8988T (cell line): ENCODE data around the gene NEU2.
"Not testable (repeated sequence)": the region's sequence is repeated elsewhere in the genome, so short reads cannot be mapped to it uniquely, and the experiment has no call there.

Experiments used
- DNase-seq: peaks from one replicate; pipeline ENCODE4 v3.0.0; 2011

NEU2 gene

DNA sequence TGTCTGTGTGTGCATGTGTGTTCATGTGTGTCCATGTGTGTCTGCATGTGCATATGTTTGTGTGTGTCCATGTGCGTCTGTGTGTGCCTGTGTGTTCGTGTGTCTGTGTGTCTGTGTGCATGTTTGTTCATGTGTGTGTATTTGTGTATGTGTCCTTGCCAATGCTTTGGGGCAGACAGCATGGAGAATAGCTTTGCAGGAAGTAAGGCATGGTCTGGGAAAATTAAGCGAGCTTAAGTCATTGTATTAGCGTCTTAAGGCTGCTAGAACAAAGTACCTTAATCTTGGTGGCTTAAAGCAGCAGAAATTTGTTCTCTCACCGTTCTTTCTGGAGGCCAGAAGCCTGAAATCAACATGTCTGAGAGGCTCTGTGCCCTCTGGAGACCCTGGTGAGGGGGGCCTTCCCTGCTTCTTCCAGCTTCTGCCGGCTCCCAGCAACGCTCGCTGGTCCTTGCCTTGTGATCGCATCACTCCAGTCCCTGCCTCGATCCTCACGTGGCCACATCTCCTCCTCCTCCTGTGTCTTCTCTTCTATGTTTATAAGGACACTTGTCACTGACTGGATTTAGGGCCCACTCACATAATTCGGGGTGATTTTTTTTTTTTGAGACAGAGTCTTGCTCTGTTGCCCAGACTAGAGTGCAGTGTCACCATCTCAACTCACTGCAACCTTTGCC lies 3.8 kb downstream of the NEU2 start:
- DNase-seq = no peak

DNA sequence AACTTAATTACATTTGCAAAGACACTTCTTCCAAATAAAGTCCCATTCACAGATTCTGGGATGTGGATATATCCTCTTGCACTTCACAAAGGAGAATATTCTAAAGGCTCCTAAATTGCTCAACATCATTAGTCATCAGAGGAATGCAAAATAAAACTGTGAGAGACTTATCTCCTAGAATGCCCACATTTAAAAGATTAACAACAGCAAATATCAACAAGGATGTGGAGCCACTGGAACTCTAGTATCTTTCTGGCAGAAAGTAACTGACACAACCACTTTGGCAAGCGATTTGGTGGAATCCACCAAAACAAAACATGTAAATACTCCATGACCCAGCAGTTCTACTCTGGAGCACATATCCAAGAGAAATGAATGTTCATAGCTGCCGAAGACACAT lies 4.6 kb downstream of the NEU2 start:
- DNase-seq = no peak

DNA sequence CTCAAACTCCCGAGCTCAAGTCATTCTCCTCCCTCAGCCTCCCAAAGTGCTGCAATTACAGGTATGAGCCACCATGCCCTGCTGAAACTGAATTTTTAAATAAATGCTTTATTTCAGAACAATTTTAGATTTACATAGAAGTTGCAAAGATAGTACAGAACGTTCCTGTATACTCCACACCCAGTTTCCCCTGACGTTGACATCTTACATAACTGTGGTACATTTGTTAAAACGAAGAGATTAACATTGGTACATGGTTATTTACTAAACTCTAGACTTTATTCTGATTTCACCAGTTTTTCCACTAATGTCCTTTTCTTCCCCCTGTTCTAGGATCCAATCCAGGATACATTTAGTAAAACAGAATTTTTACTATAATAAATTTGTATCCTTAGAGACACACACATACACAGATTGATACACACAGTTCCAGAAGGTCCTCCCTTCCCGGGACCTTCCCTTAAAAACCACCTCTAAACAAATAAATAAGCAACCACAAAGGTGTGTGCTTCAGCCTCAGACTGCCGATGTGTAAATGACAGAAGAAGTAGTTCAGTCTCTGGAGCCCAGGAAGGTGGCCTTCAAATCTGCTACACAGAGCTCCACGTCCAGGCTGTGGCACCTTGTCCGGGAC lies 6.9 kb downstream of the NEU2 start:
- no peak for DNase-seq

DNA sequence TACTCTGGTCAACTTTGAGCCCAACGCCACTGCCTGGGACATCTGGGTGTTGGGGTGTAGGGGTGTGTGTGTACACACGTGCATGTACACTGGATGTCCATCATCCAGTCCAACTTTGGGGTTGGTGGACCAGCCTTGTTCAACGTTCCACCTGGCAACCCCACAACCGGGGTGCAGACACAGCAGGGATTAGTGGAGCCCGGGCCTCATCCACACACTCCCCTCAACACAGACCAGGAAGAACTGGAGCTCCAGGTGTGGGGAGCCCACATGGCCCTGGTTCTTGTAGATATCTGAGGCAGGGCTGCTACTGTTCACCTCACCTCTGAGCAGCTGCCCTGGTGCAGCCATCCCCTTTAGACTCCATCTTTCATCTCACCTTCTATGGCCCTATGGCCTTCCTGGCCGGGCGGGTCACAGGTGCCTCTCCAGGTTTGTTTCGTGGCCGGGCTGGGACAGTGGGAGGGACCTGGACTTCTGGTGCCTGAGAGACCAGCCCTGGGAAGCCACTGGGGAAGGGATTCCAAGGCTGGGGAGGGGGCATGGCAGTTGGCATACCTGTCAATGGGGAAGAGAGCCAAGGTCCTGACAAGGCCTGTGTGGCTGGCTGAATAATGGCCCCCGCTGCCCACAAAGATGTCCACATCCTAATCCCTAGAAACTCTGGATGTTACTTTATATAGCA lies 7.5 kb downstream of the NEU2 start:
- DNase-seq = no peak

DNA sequence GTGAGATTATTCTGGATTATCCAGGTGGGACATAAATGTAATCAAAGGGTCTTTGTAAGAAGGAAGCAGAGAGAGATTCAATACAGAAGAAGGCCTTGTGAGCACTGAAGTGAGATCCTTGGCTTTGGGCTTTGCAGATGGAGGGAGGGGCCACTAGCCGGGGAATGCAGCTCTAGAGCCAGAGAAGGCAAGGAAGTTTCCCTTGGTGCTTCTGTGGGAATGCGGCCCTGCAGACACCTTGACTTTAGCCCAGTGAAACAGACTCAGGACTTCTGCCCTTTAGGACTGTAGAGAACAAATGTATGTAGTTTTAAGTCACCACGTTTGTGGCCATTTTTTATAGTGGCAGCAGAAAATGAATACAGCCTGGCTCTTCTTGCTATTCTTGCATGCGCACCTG lies 8.1 kb downstream of the NEU2 start:
- no peak for DNase-seq

DNA sequence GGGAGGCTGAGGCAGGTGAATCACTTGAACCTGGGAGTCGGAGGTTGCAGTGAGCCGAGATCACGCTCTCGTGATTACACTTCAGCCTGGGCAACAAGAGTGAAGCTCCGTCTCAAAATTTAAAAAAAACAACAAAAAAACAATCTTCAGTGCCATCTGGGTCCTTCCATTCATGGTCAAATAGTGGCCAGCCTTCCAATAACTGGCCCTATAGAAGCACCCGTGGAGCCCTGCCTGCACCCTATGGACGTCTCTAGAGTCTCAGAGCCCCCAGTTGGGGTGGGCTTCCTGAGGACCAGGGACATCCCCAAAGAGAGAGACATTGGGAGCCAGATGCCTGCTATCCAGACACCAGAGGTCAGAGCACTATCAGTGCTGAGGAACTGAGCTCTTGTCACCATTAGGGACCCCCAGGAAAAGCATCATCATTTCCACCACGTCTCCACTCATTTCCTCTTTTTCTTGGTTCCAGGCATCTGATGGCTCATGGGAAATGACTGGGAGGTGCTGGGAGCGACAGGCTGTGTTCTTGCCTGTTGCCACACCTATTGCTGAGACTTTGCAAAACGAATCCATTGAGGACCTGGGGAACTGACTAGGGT lies 9.4 kb downstream of the NEU2 start:
- no peak for DNase-seq

DNA sequence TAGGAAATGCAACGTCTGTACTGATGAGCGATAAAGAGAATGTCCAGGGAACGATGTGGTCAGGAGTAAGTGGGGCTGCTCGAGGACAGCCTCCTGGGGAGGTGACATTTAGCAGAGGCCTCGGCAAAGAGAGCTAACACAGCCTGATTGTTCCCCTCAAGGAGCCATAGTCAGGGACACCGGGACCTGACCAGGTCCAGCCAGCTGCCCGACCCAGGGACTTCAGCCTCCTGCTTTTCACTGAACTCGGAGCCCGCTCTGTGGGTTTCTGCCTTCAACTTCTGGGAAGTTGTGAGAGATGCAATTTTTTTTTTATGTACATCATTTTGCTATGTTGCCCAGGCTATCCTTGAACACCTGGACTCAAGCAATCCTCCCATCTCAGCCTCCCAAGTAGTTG lies 10.1 kb downstream of the NEU2 start:
- DNase-seq = no peak

DNA sequence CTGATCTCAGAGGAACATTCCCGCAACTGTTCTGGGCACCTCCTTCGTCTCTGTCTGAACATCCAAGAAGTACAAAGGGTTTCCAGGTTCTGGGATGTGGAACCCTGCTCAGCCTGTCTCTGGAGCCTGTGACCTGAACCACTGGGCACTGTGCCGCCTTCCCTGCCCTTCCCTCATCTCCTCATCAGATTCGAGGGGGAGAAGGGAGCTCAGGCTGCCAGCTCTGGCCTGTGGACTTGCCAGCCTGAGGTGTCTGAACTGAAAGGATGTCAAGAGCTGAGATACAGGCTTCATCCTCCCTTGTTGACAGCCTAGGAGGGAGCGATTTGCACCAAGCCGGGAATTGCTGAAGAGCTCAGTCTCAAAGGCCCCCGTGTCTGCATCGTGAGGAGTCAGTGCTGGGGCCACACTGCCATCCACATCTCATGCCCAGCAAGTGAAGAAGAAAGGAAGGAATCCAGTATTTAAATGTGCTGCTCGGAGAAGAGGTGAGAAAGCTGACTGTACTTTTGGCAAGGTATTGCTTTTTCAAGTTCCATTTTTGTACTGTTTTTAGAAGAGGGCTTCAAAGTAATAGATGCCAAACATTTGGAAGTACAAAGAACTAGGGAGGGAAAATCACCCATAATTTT lies 12.6 kb downstream of the NEU2 start:
- no peak for DNase-seq

DNA sequence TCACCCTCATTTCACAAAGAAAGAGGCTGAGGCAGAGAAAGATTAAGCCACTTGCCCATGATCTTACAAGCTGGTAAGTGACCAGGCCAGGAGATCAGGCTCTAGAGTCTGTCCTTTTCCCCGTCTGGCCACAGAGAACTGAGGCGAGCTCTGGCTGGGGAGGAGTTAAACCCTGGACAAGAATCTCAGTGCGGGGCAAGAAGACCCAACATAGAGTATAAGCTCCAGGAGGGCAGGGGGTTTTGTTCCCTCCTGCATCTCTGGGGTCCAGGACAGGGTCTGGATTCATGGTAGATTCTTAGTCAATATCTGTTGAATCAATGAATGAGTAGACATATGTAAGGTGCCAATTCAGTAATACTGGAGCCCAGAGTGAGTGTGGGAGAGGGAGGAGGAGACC lies 14.7 kb downstream of the NEU2 start:
- no peak for DNase-seq

DNA sequence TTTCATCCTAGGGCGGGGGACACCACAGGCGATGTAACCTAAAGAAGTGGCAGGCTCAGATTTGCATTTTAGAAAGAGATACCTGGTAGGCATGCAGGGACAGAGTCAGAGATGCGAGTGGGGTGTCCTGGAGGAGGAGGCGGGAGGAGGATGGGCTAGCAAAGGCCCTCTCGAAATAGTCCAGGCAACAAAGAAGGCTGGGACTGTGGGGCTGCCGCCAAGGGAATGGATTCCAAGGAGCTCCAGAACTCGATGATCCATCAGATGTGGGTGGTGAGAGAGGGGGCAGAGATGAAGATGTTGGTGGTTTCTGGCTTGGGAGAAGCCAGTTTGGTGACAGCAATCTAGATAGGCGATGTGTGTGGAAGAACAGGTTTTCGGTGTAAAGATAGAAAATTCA lies 15.2 kb downstream of the NEU2 start:
- no peak for DNase-seq

DNA sequence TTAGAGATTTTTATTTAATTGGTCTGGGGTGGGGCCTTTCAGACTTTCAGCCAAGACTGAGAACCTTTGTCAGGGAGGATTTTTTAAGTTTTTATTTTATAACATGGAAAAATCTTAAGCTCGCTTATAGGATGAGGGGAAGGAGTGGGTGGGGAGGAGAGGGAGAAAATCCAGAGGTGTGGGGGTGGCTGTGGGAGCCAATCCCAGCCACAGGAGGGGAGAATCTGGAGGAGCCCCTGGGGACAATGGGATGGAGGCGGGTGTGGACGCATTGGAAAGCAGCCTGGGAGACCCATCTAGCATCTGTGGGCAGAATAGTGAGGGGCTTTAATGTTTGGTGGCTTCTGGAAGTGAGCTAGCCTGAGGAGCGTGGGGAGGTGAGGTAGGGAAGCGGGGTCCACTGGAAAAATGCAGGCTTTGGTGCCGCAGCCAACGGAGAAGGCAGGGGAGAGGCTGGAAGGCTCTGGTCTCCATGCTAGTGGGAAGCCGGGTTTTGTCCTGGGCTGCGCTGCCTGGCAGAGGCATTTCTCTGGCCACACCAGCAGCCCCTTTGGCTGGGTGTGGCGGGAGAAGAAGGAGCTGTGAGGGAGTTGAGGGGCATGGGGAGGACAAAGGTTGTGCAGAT lies 16.2 kb downstream of the NEU2 start:
- DNase-seq = no peak

DNA sequence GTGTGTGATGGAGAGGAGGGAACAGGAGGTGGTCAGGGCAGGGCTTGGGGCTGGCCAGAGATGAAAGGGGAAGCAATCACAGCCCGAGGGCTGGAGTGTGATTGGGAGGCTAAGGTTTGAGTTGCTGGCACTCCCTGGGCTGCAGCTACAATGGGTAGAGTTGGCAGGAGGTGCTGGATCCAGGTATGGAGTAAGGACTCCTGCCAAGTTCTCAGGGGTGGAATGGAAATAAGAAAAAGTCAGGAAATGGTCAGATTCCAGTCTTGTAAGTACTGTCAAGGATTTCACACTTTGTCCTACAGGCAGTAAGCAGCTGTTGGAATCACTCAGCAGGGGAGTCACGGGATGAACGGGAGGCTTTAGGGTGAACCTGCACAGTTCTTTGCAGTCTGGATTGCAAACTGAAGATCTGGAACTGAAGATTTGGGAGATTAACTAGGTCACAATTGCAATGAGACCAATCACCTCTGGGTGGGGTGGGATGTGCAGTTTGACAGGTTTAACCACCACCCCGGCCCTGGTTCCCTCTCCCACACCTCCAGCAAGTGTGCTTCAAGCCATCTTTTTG lies 16.8 kb downstream of the NEU2 start:
- DNase-seq = no peak

DNA sequence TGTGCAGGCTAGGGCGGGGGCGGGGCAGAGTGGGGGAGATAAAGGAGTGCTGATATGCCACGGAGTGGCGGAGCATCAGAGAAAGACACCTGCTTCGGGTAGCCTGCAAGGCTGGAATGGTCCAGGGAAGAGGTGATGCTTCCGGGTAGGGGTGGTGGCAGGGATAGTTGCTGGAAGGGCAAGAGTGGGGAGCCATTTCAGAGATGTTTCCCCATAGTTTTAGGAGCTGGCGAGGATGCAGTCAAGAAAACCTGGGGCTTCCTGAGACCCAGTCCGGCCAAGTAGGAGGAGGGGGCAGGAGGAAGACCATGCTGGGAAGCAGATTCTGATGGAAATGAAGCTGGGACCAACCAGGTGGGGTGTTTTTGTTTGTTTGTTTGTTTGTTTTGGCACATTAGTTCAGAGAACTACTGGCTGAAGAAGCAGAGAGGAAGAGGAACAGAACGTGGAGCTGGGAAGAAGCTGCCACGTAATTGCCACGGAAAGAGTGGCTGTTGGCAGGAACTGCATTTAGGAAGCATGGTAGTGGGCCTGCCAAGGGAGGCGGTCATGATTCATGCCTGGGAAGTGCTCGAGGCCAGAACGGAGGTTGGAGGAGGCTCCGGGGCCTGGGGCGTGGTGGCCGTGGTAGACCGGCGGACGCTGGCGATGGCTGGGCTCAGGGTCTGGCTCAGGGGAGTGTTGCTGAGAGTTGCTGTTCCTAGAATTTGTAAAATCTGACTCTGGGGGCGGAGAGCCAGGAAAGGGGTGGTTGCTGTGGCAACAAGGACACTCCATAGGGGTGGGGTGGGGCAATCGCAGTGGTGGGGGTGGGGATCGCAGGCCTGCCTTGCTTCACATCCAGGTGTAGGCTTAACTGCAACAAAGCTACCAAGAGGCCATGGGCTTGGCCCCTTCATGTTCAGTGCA lies 19.0 kb downstream of the NEU2 start:
- DNase-seq = no peak

DNA sequence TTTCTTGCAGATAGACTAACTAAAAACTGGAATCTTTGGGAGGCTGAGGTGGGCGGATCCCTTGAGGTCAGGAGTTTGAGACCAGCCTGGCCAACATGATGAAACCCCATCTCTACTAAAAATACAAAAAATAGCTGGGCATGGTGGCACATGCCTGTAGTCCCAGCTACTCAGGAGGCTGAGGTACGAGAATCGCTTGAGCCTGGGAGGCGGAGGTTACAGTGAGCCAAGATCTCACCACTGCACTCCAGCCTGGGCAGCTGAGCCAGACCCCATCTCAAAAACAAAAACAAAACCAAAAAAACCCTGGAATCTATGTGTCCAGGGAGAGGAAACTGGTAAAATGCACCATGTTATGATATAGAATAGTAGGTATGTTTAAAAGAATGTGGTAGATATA lies 20.0 kb downstream of the NEU2 start:
- not testable (repeated sequence) for DNase-seq

DNA sequence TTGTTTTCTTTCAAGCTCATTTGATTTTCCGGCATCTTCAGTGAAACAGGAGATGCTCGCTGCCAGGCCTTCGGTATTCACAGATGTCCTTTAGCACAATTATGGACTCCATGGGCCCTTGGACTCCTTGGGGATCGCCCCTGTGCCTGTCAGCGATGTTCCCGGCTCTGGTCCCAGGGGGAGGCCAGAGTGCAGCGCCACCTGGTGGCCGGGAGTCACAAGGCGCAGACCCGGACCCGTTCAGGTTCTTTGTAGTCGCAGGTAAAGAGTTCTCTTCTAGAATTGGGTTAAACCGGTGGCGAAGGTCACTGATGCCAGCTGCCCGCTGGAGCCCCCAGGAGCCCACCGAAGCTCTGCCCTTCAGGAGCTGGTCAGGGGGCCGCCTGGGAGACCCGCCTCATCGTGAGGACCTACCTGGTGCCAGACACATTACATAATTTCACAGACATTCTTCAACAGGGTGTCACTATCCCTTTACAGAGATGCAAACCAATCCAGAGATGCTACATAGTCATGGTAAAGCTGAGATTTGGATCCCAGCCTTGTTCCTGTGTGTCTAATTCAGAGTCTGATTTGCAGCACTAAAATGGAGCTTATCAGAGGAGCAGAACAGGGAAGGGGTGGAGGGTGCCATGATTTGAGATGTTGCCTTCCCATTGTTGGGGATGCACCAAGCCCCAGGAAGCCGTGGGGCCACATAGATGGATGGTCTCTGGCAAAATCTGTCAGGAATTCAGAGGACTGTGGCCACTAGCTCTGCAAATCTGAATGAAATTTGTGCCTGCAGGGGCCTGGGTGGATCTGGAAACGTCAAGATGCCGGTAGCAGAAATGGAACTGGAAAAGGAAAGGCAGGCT lies 21.7 kb downstream of the NEU2 start:
- DNase-seq = peak; percentile 91

DNA sequence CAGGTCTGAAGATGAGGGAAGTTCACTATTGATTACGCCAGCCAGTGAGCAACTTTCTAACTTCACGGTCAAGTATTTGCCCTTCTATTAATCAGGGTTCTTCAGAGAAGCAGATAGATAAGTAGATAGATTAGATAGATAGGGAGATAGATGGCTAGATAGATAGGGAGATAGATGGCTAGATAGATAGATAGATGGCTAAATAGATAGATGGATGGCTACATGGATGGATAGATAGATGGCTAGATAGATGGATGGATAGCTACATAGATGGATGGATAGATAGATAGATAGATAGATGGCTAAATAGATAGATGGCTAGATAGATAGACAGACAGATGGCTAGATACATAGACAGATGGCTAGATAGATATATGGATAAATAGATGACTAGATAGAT lies 22.9 kb downstream of the NEU2 start:
- no peak for DNase-seq

DNA sequence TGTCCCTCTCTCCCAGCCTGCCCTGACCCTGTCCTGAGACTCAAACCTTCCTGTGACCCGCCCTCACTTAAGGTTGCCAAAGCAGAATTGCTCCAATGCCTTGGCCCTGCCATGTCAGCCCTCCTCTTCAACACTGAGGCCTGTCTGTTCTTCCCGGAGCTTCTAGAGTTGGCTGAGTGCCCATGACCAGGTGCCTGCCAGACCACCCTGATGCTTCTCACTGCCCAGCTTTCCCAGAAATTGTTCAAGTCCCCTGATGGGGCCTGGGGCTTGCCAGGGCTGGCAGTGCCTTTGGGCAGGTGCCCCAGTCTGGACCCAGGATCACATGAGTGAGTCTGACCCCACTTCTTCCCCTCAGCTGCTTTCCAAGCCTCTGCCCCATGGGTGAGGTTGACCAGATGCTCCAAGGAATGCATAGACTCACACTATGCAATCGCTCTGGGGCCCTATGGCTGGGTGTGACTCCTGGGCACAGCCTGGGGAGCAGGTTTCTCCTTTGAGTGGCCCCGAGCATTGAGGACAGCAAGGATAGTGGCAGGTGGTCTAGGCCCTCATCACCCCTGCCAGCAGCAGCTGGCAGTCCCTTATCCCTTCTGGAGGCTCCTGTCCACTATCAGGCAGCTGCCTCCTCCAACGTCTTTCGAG lies 24.6 kb downstream of the NEU2 start:
- no peak for DNase-seq

DNA sequence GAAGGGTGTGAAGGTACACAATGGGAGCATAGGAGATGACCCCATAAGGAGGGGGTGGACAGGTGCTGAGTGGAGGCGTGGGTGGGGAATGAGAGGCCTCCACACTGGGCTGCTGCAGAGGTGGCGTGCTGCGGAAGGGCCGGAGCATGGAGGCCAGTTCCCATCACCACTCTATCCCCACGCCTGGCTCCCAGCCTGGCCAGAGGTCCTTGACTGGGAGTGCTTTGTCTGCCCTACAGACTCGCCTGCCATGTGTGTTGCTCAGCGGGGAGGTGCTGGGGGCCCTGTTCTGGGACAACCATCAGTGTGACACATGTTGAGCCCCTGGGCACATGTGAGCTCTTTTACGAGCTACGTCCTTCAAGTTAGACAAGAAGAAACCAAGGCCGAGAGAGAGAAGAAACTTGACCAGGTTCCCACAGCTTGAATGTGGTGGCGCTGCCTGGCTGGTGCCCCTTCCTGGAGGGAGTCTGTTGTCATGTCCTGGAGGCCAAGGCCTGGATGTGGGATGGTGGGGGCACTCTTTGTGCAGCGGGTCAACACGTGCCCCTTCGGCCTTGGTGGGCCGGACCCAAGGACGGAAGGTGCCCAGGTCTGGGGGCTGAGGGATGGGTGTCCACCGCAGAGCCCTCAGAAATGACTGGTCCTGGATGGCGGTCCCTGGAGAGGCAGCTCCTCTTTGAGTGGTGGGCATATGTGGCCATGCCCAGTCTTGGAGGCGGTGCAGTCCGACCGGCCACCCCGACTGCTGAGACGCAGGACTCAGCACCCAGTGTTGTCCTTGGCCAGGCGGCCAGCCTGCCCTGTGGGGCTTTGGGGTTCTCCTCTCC lies 26.5 kb downstream of the NEU2 start:
- no peak for DNase-seq

DNA sequence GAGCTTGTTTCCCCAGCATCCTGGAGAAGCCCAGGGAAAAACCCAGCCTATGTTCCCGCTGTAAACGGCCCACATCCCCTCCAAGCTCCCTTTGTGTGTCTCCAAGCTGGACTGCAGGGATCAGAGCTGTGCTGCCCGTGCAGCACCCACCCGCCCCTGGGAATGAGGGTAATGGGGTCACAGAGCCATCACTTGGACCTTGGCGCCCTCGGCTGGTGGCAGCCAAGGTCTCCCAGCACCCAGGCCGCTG lies 27.0 kb downstream of the NEU2 start:
- DNase-seq = no peak
